ENCODE results near the gene ZFYVE28.
"Not testable (repeated sequence)": the region's sequence is repeated elsewhere in the genome, so short reads cannot be mapped to it uniquely, and the experiment has no call there.

Gene ZFYVE28

GRCh38 chr4:2275546-2276251 is 142.7 kb downstream of the ZFYVE28 start:
- DNase-seq (ENCODE audit: low read depth in 2 of 2, low spot score in 1 of 2) = no peak

- DNase-seq (ENCODE audit: low read depth in 2 of 2, low spot score in 1 of 2) = not testable (repeated sequence)
Observed at GRCh38 chr4:2275044-2275397, 143.4 kb downstream of the ZFYVE28 start.

- no peak for DNase-seq (ENCODE audit: low read depth in 2 of 2, low spot score in 1 of 2)
Observed at GRCh38 chr4:2274320-2275043, 144.0 kb downstream of the ZFYVE28 start.

- no peak for DNase-seq (ENCODE audit: low read depth in 2 of 2, low spot score in 1 of 2)
Observed at GRCh38 chr4:2273657-2274319, 144.7 kb downstream of the ZFYVE28 start.

- no peak for DNase-seq (ENCODE audit: low read depth in 2 of 2, low spot score in 1 of 2)
Observed at GRCh38 chr4:2273221-2273620, 145.2 kb downstream of the ZFYVE28 start.

GRCh38 chr4:2272828-2273120 is 145.7 kb downstream of the ZFYVE28 start:
- no peak for DNase-seq (ENCODE audit: low read depth in 2 of 2, low spot score in 1 of 2)

- DNase-seq (ENCODE audit: low read depth in 2 of 2, low spot score in 1 of 2) = no peak
Observed at GRCh38 chr4:2272026-2272827, 146.2 kb downstream of the ZFYVE28 start.

GRCh38 chr4:2271279-2272025 is 147.0 kb downstream of the ZFYVE28 start:
- no peak for DNase-seq (ENCODE audit: low read depth in 2 of 2, low spot score in 1 of 2)

- DNase-seq (ENCODE audit: low read depth in 2 of 2, low spot score in 1 of 2) = no peak
Observed at GRCh38 chr4:2270341-2271165, 147.9 kb downstream of the ZFYVE28 start.

- no peak for DNase-seq (ENCODE audit: low read depth in 2 of 2, low spot score in 1 of 2)
Observed at GRCh38 chr4:2269618-2270163, 148.8 kb downstream of the ZFYVE28 start.

GRCh38 chr4:2269206-2269531 is 149.3 kb downstream of the ZFYVE28 start:
- no peak for DNase-seq (ENCODE audit: low read depth in 2 of 2, low spot score in 1 of 2)

- DNase-seq (ENCODE audit: low read depth in 2 of 2, low spot score in 1 of 2) = no peak
Observed at GRCh38 chr4:2268357-2269205, 149.9 kb downstream of the ZFYVE28 start.

- no peak for DNase-seq (ENCODE audit: low read depth in 2 of 2, low spot score in 1 of 2)
Observed at GRCh38 chr4:2267841-2268240, 150.6 kb downstream of the ZFYVE28 start.

- DNase-seq (ENCODE audit: low read depth in 2 of 2, low spot score in 1 of 2) = no peak
Observed at GRCh38 chr4:2267320-2267811, 151.1 kb downstream of the ZFYVE28 start.

- DNase-seq (ENCODE audit: low read depth in 2 of 2, low spot score in 1 of 2) = no peak
Observed at GRCh38 chr4:2266821-2267220, 151.6 kb downstream of the ZFYVE28 start.

GRCh38 chr4:2266181-2266580 is 152.3 kb downstream of the ZFYVE28 start:
- no peak for DNase-seq (ENCODE audit: low read depth in 2 of 2, low spot score in 1 of 2)

- no peak for DNase-seq (ENCODE audit: low read depth in 2 of 2, low spot score in 1 of 2)
Observed at GRCh38 chr4:2265113-2266110, 153.0 kb downstream of the ZFYVE28 start.

Data from stimulated activated CD8-positive, alpha-beta memory T cell treated with anti-CD3 and anti-CD28 coated beads, Interleukin-4, amount 100 ng/mL, for 1 hour (primary cell).